ENCODE measurements around the gene LASP1. TPM values are rescaled to one million over a fixed set of nuclear protein-coding genes. Genes with fewer than 3 reads are reported as not detected.
"Not testable (repeated sequence)": the region's sequence is repeated elsewhere in the genome, so short reads cannot be mapped to it uniquely, and the experiment has no call there.

Gene LASP1
- total RNA-seq, 2 experiments from 2014 or later = 48.6 to 110 TPM

GRCh38 chr17:38911081-38911730 is 41.3 kb downstream of the LASP1 start:
- intact Hi-C loops (cut with micrococcal nuclease; ENCODE audit: unreplicated experiment) = no loop called here
- H3K4me1 ChIP-seq (ENCODE audit: insufficient read depth, low read length, poor library complexity, severe bottlenecking) = peaks cover 27% of the 10 kb centered on the region
- DNase-seq (ENCODE audit: low spot score) = no peak
- H2AFZ ChIP-seq (ENCODE audit: low read length) = no peak overlapping the region
- H3K36me3 ChIP-seq (ENCODE audit: insufficient read depth, low read length) = peaks cover 62% of the 10 kb centered on the region
- no TSS peak for BruUV-seq (replicated peaks)
- H3K79me2 ChIP-seq (ENCODE audit: insufficient read depth, low read depth, low read length) = no peaks in the 10 kb centered on the region
- no peaks in the 10 kb centered on the region for H3K9me2 ChIP-seq (ENCODE audit: insufficient read depth, low read length)
- CTCF ChIA-PET (ENCODE audit: unreplicated experiment) = no interaction called here
- no peak overlapping the region for H3K4me3 ChIP-seq (ENCODE audit: low read depth, low read length, poor library complexity, severe bottlenecking)
- no peaks in the 10 kb centered on the region for H3K9me3 ChIP-seq (ENCODE audit: low read length)
- no peak overlapping the region for H3K27ac ChIP-seq (ENCODE audit: low read depth, low read length, poor library complexity, severe bottlenecking)
- no peak overlapping the region for H3K4me2 ChIP-seq (ENCODE audit: low read length)
- no peak for TF ChIP-seq CTCF (conservative IDR thresholded peaks at IDR 0.05; ENCODE audit: low read length)
- POLR2A ChIA-PET = interaction anchor here (0.6 kb wide), 1 partner anchor 165 kb away, joined by 3 read pairs; no protein-coding TSS in a partner anchor
- no peaks in the 10 kb centered on the region for H4K20me1 ChIP-seq (ENCODE audit: insufficient read depth, low read length)

DNA sequence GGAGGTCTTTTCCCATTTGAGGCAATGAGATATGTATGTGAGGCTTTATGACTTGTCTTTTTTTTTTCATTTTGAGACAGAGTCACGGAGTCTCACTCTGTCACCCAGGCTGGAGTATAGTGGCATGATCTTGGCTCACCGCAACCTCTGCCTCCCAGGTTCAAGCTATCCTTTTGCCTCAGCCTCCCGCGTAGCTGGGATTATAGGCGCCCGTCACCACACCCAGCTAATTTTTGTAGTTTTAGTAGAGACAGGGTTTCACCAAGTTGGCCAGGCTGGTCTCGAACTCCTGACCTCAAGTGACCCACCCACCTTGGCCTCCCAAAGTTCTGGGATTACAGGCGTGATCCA is 41.8 kb downstream of the LASP1 start:
- POLR2A ChIA-PET; H3K27ac ChIP-seq (ENCODE audit: low read depth, low read length, poor library complexity, severe bottlenecking); H3K4me2 ChIP-seq (ENCODE audit: low read length); H2AFZ ChIP-seq (ENCODE audit: low read length); H3K4me3 ChIP-seq (ENCODE audit: low read depth, low read length, poor library complexity, severe bottlenecking); intact Hi-C loops (cut with micrococcal nuclease; ENCODE audit: unreplicated experiment); DNase-seq (ENCODE audit: low spot score); CTCF ChIA-PET (ENCODE audit: unreplicated experiment); H4K20me1 ChIP-seq (ENCODE audit: insufficient read depth, low read length); H3K79me2 ChIP-seq (ENCODE audit: insufficient read depth, low read depth, low read length); BruUV-seq (replicated peaks); H3K9me3 ChIP-seq (ENCODE audit: low read length); H3K9me2 ChIP-seq (ENCODE audit: insufficient read depth, low read length): not testable (repeated sequence)
- Histone ChIP-seq H3K36me3 (ENCODE audit: insufficient read depth, low read length) (peaks cover 63% of the 10 kb centered on the region), H3K4me1 (ENCODE audit: insufficient read depth, low read length, poor library complexity, severe bottlenecking) (peaks cover 24% of the 10 kb centered on the region)

GRCh38 chr17:38912221-38912813 is 42.5 kb downstream of the LASP1 start:
- Histone ChIP-seq H3K9me2 (ENCODE audit: insufficient read depth, low read length) (no peaks in the 10 kb centered on the region), H4K20me1 (ENCODE audit: insufficient read depth, low read length) (no peaks in the 10 kb centered on the region), H3K9me3 (ENCODE audit: low read length) (no peaks in the 10 kb centered on the region), H3K4me2 (ENCODE audit: low read length) (no peak overlapping the region), H3K36me3 (ENCODE audit: insufficient read depth, low read length) (peaks cover 64% of the 10 kb centered on the region), H2AFZ (ENCODE audit: low read length) (no peak overlapping the region), H3K4me3 (ENCODE audit: low read depth, low read length, poor library complexity, severe bottlenecking) (no peak overlapping the region), H3K27ac (ENCODE audit: low read depth, low read length, poor library complexity, severe bottlenecking) (no peak overlapping the region), H3K79me2 (ENCODE audit: insufficient read depth, low read depth, low read length) (no peaks in the 10 kb centered on the region), H3K4me1 (ENCODE audit: insufficient read depth, low read length, poor library complexity, severe bottlenecking) (peaks cover 18% of the 10 kb centered on the region)
- TF ChIP-seq EZH2phosphoT487 (IDR thresholded peaks at IDR 0.05; ENCODE audit: borderline replicate concordance, low read depth, low read length) = no peak
- TF ChIP-seq CTCF (conservative IDR thresholded peaks at IDR 0.05; ENCODE audit: low read length) = no peak
- ChIA-PET CTCF (ENCODE audit: unreplicated experiment) (no interaction called here), POLR2A (no interaction called here)
- no TSS peak for BruUV-seq (replicated peaks)
- DNase-seq (ENCODE audit: low spot score) = no peak
- intact Hi-C loops (cut with micrococcal nuclease; ENCODE audit: unreplicated experiment) = no loop called here
